Measurements from ENCODE around the gene ELAVL1. TPM values are rescaled to one million over a fixed set of nuclear protein-coding genes. Genes with fewer than 3 reads are reported as not detected.

ELAVL1 gene
- total and polyA plus RNA-seq, 2 experiments from 2014 or later, result 57.7 to 89.9 TPM

DNA sequence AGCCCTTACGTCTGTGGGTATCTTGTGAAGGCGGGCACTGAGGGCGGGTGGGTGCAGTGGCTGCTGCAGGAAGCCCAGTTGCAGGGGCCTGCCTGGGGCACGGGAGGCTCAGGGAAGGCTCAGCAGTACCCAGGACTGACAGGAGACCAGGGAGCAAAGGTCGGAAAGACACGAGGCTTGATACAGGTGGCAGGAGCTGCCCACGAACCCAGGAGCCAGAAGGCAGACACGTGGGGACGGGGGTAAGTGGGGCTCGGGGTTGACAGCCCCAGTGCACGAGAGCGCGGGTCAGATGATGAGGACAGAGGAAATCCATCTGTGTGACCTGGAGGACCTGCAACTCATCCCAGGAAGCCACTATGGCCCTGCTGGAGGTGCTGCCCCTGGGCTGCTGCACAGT is 25.3 kb downstream of the ELAVL1 start:
- Histone ChIP-seq H3K9me2 (replicated peaks; ENCODE audit: insufficient read depth) (no peaks in the 10 kb centered on the region), H3K4me1 (ENCODE audit: insufficient read depth) (no peaks in the 10 kb centered on the region), H3K4me3 (no peak overlapping the region), H3K27me3 (no peaks in the 10 kb centered on the region), H3K27ac (no peak overlapping the region), H3K9me3 (ENCODE audit: low read depth) (no peaks in the 10 kb centered on the region), H4K20me1 (ENCODE audit: insufficient read depth, poor library complexity, severe bottlenecking) (peaks cover 25% of the 10 kb centered on the region), H2AFZ (no peak overlapping the region), H3K4me2 (no peak overlapping the region), H3K36me3 (replicated peaks; ENCODE audit: insufficient read depth, low read depth) (no peaks in the 10 kb centered on the region), H3K79me2 (peaks cover 37% of the 10 kb centered on the region)
- 95% methylated on average over 9 of the region's 13 CpGs for WGBS (ENCODE audit: low lambda C conversion rate, missing lambda C conversion rate)
- TF ChIP-seq, protein P1, sequence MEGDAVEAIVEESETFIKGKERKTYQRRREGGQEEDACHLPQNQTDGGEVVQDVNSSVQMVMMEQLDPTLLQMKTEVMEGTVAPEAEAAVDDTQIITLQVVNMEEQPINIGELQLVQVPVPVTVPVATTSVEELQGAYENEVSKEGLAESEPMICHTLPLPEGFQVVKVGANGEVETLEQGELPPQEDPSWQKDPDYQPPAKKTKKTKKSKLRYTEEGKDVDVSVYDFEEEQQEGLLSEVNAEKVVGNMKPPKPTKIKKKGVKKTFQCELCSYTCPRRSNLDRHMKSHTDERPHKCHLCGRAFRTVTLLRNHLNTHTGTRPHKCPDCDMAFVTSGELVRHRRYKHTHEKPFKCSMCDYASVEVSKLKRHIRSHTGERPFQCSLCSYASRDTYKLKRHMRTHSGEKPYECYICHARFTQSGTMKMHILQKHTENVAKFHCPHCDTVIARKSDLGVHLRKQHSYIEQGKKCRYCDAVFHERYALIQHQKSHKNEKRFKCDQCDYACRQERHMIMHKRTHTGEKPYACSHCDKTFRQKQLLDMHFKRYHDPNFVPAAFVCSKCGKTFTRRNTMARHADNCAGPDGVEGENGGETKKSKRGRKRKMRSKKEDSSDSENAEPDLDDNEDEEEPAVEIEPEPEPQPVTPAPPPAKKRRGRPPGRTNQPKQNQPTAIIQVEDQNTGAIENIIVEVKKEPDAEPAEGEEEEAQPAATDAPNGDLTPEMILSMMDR (IDR thresholded peaks at IDR 0.05; ENCODE audit: poor library complexity), result no peak
- TF ChIP-seq EZH2 (IDR thresholded peaks at IDR 0.05; ENCODE audit: borderline replicate concordance) (no peak), EZH2phosphoT487 (IDR thresholded peaks at IDR 0.05; ENCODE audit: low read depth, severe bottlenecking, unreplicated experiment) (no peak)
- no peak for DNase-seq (ENCODE audit: low spot score)

DNA sequence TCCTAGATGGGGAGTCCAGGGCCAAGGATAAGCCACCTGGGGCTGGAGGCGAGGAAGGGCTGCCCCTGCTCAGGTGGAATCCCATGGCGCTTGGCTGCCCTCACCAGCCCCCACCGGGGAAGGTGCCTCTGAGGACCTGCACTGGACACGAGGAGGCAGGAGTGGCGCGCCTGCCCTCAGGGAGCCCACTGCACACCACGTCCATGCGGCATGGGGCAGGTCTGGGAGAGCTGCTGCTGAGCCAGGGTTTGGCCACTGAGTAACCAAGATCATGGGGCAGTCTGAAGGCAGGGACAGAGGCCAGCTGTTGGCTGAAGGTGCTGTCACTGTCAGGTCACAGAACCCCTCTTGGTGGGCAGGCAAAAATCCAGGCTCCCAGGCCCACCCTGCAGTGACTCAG is 25.9 kb downstream of the ELAVL1 start:
- no peak overlapping the region for H3K4me3 ChIP-seq
- H2AFZ ChIP-seq, result no peak overlapping the region
- TF ChIP-seq EZH2phosphoT487 (IDR thresholded peaks at IDR 0.05; ENCODE audit: low read depth, severe bottlenecking, unreplicated experiment), result no peak
- TF ChIP-seq EZH2 (IDR thresholded peaks at IDR 0.05; ENCODE audit: borderline replicate concordance), result no peak
- TF ChIP-seq, protein P1 (IDR thresholded peaks at IDR 0.05; ENCODE audit: poor library complexity), result no peak
- H3K9me3 ChIP-seq (ENCODE audit: low read depth), result no peaks in the 10 kb centered on the region
- H4K20me1 ChIP-seq (ENCODE audit: insufficient read depth, poor library complexity, severe bottlenecking), result peaks cover 19% of the 10 kb centered on the region
- no peaks in the 10 kb centered on the region for H3K4me1 ChIP-seq (ENCODE audit: insufficient read depth)
- H3K27ac ChIP-seq, result no peak overlapping the region
- no peaks in the 10 kb centered on the region for H3K36me3 ChIP-seq (replicated peaks; ENCODE audit: insufficient read depth, low read depth)
- peaks cover 31% of the 10 kb centered on the region for H3K79me2 ChIP-seq
- 80% methylated on average over 8 of the region's 8 CpGs for whole genome bisulfite sequencing (ENCODE audit: low lambda C conversion rate, missing lambda C conversion rate)
- no peaks in the 10 kb centered on the region for H3K27me3 ChIP-seq
- H3K4me2 ChIP-seq, result no peak overlapping the region
- no peaks in the 10 kb centered on the region for H3K9me2 ChIP-seq (replicated peaks; ENCODE audit: insufficient read depth)
- DNase-seq (ENCODE audit: low spot score), result no peak

DNA sequence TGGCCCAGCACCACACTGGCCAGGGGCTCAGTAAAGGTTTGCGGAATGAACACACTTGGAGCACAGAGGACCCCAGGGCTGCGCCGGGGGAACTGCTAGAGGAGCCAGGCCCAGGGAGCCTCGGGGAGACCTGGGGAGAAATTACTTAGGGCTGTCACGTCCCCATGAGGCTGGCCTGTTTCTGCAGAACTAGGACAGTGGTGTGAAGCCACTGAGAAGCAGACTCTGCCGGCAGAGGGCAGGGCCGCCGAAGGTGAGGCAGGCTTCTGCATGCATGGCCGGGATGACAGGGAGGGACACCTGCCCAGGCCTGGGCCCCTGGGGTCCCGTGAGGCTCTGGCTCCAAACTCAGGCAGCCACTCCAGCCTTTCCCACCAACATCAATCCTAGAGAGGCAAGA is 26.4 kb downstream of the ELAVL1 start:
- no peak overlapping the region for H2AFZ ChIP-seq
- no peak for DNase-seq (ENCODE audit: low spot score)
- no peak overlapping the region for H3K4me2 ChIP-seq
- no peaks in the 10 kb centered on the region for H3K36me3 ChIP-seq (replicated peaks; ENCODE audit: insufficient read depth, low read depth)
- no peaks in the 10 kb centered on the region for H3K9me3 ChIP-seq (ENCODE audit: low read depth)
- H3K79me2 ChIP-seq, result peaks cover 26% of the 10 kb centered on the region
- H3K4me3 ChIP-seq, result no peak overlapping the region
- no peak overlapping the region for H3K27ac ChIP-seq
- H3K27me3 ChIP-seq, result no peaks in the 10 kb centered on the region
- H3K9me2 ChIP-seq (replicated peaks; ENCODE audit: insufficient read depth), result no peaks in the 10 kb centered on the region
- peaks cover 18% of the 10 kb centered on the region for H4K20me1 ChIP-seq (ENCODE audit: insufficient read depth, poor library complexity, severe bottlenecking)
- TF ChIP-seq EZH2phosphoT487 (IDR thresholded peaks at IDR 0.05; ENCODE audit: low read depth, severe bottlenecking, unreplicated experiment) (no peak), EZH2 (IDR thresholded peaks at IDR 0.05; ENCODE audit: borderline replicate concordance) (no peak)
- WGBS (ENCODE audit: low lambda C conversion rate, missing lambda C conversion rate), result 93% methylated on average over 10 of the region's 10 CpGs
- H3K4me1 ChIP-seq (ENCODE audit: insufficient read depth), result no peaks in the 10 kb centered on the region

DNA sequence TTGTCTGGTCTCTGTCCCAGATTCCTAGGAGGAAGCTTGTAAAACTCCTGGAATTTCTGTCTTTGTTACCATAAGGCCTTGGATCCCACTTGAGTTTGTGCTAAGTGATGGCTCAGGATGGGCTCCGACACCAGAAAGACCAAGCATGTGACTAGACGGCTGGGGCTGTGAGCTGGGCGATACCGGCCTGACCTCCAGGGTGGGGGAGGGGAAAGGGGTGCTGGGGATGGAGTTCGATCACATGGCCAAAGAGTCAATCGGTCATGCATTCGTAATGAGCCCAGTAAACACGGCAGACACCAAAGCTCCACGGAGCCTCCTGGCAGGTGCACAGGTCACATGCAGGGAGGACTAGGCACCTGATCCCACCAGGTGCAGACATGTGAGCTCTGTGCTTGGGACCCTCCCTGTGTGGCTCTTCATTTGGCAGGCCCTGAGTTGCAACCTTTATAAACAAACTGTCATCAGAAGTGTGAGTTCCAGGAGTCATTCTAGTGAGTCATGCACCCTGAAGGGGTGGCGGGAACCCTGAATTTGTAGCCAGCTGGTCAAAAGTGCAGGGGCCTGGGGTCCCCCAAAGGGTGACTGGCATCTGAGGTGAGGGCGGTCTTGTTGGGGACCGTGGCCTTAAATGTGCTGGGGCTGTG is 27.1 kb downstream of the ELAVL1 start:
- Histone ChIP-seq H2AFZ (no peak overlapping the region), H3K9me3 (ENCODE audit: low read depth) (no peaks in the 10 kb centered on the region), H3K36me3 (replicated peaks; ENCODE audit: insufficient read depth, low read depth) (no peaks in the 10 kb centered on the region), H3K27me3 (no peaks in the 10 kb centered on the region), H3K79me2 (peaks cover 18% of the 10 kb centered on the region), H3K9me2 (replicated peaks; ENCODE audit: insufficient read depth) (no peaks in the 10 kb centered on the region), H3K4me1 (ENCODE audit: insufficient read depth) (no peaks in the 10 kb centered on the region), H3K4me2 (no peak overlapping the region), H4K20me1 (ENCODE audit: insufficient read depth, poor library complexity, severe bottlenecking) (peaks cover 11% of the 10 kb centered on the region), H3K27ac (no peak overlapping the region), H3K4me3 (no peak overlapping the region)
- 84% methylated on average over 12 of the region's 12 CpGs for WGBS (ENCODE audit: low lambda C conversion rate, missing lambda C conversion rate)
- TF ChIP-seq EZH2 (IDR thresholded peaks at IDR 0.05; ENCODE audit: borderline replicate concordance) (no peak), EZH2phosphoT487 (IDR thresholded peaks at IDR 0.05; ENCODE audit: low read depth, severe bottlenecking, unreplicated experiment) (no peak)
- TF ChIP-seq, protein P1 (IDR thresholded peaks at IDR 0.05; ENCODE audit: poor library complexity), result no peak
- no peak for DNase-seq (ENCODE audit: low spot score)

Measured in hepatocyte (in vitro differentiated cells).